GM18526 (cell line): Measurements from ENCODE around the gene KLHDC3.

Experiments used
- POLR2A ChIP-seq: IDR thresholded peaks from 3 replicates; pipeline ENCODE4 v1.6.1; 2011; ENCODE audit not compliant: insufficient read length; ENCODE audit errors: extremely low read depth

The KLHDC3 gene

GRCh38 chr6:43037706-43038105, 23.7 kb downstream of the KLHDC3 start:
- no peak for TF ChIP-seq POLR2A

GRCh38 chr6:43038727-43039126, 24.7 kb downstream of the KLHDC3 start:
- no peak for TF ChIP-seq POLR2A

GRCh38 chr6:43040542-43041257, 26.7 kb downstream of the KLHDC3 start:
- no peak for TF ChIP-seq POLR2A

GRCh38 chr6:43043310-43043709, 29.3 kb downstream of the KLHDC3 start:
- no peak for TF ChIP-seq POLR2A

GRCh38 chr6:43045371-43045930, 31.4 kb downstream of the KLHDC3 start:
- TF ChIP-seq POLR2A: no peak

GRCh38 chr6:43047998-43048397, 33.9 kb downstream of the KLHDC3 start:
- TF ChIP-seq POLR2A: no peak

GRCh38 chr6:43050981-43051380, 36.9 kb downstream of the KLHDC3 start:
- no peak for TF ChIP-seq POLR2A

- no peak for TF ChIP-seq POLR2A
Measured at GRCh38 chr6:43052225-43052841, 38.3 kb downstream of the KLHDC3 start.

- TF ChIP-seq POLR2A: no peak
Measured at GRCh38 chr6:43052842-43053544, 38.9 kb downstream of the KLHDC3 start.

- TF ChIP-seq POLR2A: peak; percentile 89
Measured at GRCh38 chr6:43053545-43054205, 39.6 kb downstream of the KLHDC3 start, which contains the start of gene CUL7. Gene CUL7 (minus strand): TSS chr6:43053851. CDS start chr6:43052788, 1,063 bp downstream.

GRCh38 chr6:43054206-43054943, 40.3 kb downstream of the KLHDC3 start:
- TF ChIP-seq POLR2A: no peak

- no peak for TF ChIP-seq POLR2A
Measured at GRCh38 chr6:43055966-43056365, 41.9 kb downstream of the KLHDC3 start.

- no peak for TF ChIP-seq POLR2A
Measured at GRCh38 chr6:43058531-43058930, 44.5 kb downstream of the KLHDC3 start.

- peak; percentile 91 for TF ChIP-seq POLR2A
Measured at GRCh38 chr6:43059168-43060033, 45.4 kb downstream of the KLHDC3 start, which contains the start of the genes KLC4 and MRPL2. Gene KLC4 (plus strand): TSS chr6:43059631. CDS start chr6:43061336, 1,705 bp downstream. Gene MRPL2 (minus strand): TSS chr6:43059434. CDS start chr6:43059381, 53 bp downstream.
